HuH-7 (cell line): ENCODE data around the gene FAM193A.
A peak's percentile ranks its signal among the peaks of the same experiment; 100 is the strongest.
"Not testable (repeated sequence)": the region's sequence is repeated elsewhere in the genome, so short reads cannot be mapped to it uniquely, and the experiment has no call there.

ENCODE experiments used
- DNase-seq: peaks from one replicate; pipeline ENCODE4 v3.0.0; 2011; ENCODE audit warnings: low spot score

FAM193A gene

DNA sequence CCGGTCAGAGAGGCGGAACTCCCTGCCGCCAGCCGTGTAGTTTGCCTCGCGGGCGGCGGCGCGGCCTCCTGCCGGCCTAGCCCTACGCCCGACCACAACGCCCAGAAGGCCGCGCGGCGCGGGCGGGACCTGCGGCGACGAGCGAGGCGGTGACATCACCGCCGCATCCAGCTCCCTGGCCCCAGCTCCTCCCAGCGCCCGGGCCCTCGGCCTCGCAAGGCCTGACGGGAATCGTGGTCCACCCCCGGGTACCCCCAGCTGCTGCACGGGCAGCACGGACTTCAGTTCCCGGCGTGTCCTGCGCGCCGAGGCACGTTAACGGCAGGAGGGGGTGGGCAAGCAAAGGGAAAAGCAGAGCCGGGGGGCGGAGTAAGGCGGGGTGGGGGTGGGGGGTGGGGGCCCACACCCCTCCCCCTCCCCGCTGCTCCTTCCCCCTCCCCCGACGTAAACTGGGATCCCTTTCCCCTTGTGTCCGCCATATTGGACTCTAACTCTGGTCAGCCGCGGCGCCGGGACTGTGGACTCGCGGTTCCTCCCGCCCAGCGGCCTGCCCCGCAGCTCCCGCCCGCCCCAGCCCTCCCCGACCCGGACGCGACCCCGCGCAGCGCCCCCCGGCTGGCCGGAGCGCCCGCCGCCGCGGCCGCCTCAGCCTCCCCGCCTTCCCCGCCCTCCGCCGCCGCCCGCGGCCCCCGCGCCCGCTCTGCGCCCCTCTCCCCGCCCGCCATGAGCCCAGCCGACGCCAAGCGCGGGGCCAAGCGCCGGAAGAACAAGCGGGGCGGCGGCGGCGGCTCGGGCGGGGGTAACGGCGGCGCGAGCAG, at the start of gene FAM193A:
TSS of gene FAM193A (plus strand) at position 455 of the 818 bp plus-strand sequence. CDS start at position 724, 269 bp downstream.
- DNase-seq: peak; percentile 92

DNA sequence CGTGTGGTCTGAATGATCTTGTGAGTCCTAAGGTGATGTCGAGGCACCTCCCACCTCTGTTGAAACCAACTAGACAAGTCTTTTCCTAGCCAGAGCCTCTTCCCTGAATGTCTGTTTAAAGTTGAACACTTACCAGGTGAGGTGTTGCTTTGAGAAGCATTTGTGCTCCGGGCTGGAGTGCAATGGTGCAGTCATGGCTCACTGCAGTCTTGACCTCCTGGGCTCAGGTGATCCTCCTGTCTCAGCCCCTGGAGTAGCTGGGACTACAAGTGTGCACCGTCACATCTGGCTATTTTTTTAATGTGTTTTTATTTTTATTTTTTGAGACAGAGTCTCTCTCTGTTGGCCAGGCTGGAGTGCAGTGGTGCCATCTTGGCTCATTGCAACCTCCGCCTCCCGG, 49.5 kb upstream of the FAM193A start:
- no peak for DNase-seq

- DNase-seq: no peak
These were observed 48.8 kb upstream of the FAM193A start for GRCh38 chr4:2487632-2488031.

GRCh38 chr4:2489081-2489805, 47.2 kb upstream of the FAM193A start:
- DNase-seq: no peak

- DNase-seq: no peak
These were observed 46.5 kb upstream of the FAM193A start for GRCh38 chr4:2489841-2490552.

- DNase-seq: no peak
These were observed 43.5 kb upstream of the FAM193A start for GRCh38 chr4:2492970-2493369.

GRCh38 chr4:2494992-2495391, 41.5 kb upstream of the FAM193A start:
- no peak for DNase-seq

- no peak for DNase-seq
These were observed 39.1 kb upstream of the FAM193A start for GRCh38 chr4:2497324-2497723.

GRCh38 chr4:2497931-2498330, 38.5 kb upstream of the FAM193A start:
- DNase-seq: no peak

DNA sequence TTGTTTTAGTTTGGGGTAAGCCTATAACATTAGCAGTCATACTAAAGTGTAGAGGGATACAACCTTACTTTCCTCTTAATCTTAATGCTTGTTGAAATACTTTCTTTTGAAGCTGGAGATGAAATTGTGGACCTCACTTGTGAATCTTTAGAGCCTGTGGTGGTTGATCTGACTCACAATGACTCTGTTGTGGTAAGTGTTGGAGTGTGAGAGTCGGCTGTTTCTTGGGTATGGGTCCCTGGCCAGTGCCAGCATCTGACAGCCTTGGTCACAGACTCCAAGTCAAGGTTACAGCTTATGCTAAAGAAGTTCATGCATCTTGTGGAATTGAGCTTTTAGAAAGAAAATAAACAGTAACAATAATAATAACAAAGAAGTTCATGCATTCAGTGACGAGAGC, 35.9 kb upstream of the FAM193A start:
- no peak for DNase-seq

DNA sequence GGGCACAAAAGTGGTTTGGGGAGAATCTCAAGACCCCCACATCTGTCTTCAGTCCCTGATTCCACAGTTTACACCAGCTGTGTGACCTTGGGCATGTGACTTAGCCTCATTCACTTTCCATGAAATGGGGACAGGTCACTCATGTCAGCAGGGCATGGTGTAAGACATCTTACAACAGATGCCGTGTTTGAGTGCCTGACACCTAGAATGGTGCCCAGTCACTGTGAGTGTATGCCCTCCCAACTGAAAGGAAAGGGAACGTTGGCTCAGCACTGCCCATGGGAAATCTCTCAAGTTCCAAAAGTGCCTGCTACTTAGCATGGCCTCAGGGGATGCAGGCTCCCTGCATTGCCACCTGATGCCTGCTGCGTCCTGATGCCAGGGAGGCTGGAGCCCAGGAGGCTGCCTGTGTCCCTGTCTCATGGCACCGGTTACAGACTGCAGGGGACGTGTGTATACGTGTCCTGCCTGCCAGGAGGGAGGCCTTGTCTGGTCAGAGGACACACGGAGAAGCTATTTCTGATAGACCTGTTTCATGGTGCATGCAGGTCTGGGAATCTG, 35.3 kb upstream of the FAM193A start:
- DNase-seq: no peak

GRCh38 chr4:2503809-2504208, 32.6 kb upstream of the FAM193A start:
- no peak for DNase-seq

DNA sequence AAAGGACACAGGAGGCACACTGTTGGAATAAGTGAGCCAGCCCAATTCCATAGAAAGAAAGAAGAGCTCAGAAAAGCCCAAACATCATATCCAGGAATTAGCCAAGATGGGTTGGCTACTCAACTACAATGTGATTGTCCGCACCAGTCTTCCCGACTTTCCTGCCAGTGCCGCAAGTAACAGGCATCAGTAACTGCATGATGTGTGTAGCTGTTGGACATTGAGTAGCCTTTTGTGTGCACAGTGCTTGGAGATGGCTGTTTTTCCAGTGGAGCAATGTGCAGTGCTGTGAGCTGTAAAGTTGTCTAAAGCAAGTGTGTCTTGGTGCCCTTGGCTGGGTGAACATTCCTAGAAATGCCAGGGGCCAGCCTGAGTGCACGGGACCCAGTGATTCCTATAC, 29.2 kb upstream of the FAM193A start:
- no peak for DNase-seq

GRCh38 chr4:2507855-2508254, 28.6 kb upstream of the FAM193A start:
- no peak for DNase-seq

- no peak for DNase-seq
These were observed 25.8 kb upstream of the FAM193A start for GRCh38 chr4:2510351-2511259.

GRCh38 chr4:2511645-2512131, 24.8 kb upstream of the FAM193A start:
- no peak for DNase-seq

GRCh38 chr4:2512396-2513135, 23.9 kb upstream of the FAM193A start:
- no peak for DNase-seq

GRCh38 chr4:2514193-2514592, 22.3 kb upstream of the FAM193A start:
- not testable (repeated sequence) for DNase-seq

GRCh38 chr4:2514944-2515343, 21.5 kb upstream of the FAM193A start:
- not testable (repeated sequence) for DNase-seq

DNA sequence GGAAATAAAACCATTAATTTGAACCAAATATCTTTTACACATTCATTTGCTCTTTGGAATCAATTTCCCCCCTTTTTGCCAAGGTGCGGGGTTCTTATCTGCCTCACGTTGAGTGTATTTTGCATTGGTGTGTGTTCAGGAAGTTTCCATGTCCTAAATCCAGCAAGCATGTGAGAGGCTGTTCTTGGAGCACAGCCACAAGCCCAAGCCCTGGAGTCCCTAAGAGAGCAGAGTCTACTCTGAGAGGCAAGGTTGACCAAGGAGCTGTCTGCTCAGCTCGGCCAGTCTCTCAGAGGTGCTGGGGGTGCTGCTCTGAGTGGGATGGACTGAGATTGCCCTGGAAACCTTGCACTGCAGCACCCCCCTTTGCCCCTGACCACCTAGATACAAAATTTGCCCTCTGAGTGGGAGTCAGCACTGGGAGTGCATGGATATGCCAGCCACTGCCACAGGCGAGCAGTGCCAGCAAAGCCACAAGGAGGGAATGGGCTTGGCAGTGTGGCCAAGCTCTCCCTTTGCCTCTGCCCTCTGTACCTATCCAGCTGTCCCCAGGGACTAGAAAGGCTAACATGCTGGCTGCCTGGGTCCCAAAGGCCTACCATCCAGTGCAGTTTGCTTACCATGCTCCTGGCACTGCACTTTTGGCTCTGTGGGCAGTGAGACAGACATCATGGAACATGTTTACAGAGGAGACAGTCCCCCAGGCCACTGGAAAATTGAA, 20.5 kb upstream of the FAM193A start:
- no peak for DNase-seq
